AG09319 (cell line): ENCODE measurements around the gene CTIF.
"Not testable (repeated sequence)": the region's sequence is repeated elsewhere in the genome, so short reads cannot be mapped to it uniquely, and the experiment has no call there.

Experiments
- DNase-seq: peaks from one replicate; pipeline ENCODE4 v3.0.0-alpha.2; 2010; ENCODE audit warnings: low read depth; ENCODE audit errors: extremely low read depth
- TF ChIP-seq, protein P1 (sequence below): IDR thresholded peaks from 2 replicates; pipeline ENCODE4 v1.5.1; 2011; ENCODE audit warnings: low read depth, mild to moderate bottlenecking, inconsistent platforms, low read length, moderate library complexity

CTIF gene

GRCh38 chr18:48869591-48869990 is 330.8 kb downstream of the CTIF start:
- no peak for DNase-seq
- TF ChIP-seq, protein P1, sequence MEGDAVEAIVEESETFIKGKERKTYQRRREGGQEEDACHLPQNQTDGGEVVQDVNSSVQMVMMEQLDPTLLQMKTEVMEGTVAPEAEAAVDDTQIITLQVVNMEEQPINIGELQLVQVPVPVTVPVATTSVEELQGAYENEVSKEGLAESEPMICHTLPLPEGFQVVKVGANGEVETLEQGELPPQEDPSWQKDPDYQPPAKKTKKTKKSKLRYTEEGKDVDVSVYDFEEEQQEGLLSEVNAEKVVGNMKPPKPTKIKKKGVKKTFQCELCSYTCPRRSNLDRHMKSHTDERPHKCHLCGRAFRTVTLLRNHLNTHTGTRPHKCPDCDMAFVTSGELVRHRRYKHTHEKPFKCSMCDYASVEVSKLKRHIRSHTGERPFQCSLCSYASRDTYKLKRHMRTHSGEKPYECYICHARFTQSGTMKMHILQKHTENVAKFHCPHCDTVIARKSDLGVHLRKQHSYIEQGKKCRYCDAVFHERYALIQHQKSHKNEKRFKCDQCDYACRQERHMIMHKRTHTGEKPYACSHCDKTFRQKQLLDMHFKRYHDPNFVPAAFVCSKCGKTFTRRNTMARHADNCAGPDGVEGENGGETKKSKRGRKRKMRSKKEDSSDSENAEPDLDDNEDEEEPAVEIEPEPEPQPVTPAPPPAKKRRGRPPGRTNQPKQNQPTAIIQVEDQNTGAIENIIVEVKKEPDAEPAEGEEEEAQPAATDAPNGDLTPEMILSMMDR: no peak

DNA sequence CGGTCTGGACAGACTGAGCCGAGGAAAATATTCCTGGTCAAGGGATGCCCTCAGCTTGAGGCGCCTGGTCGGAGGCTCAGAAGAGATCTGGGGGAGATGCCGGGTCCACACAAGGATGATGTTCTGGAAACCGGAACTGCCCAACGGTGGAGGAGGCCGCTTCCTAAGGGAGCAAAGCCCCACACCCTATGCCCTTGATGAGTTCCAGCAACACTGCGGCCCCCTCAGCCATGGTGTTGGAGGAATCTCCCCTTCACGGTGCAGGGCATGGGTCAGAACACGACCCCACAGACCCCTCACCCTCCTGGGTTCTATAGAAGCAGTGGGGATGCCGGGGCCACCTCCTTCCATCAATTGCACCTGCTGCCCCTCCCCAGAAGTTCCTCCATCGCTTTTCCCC is 332.1 kb downstream of the CTIF start:
- not testable (repeated sequence) for DNase-seq

DNA sequence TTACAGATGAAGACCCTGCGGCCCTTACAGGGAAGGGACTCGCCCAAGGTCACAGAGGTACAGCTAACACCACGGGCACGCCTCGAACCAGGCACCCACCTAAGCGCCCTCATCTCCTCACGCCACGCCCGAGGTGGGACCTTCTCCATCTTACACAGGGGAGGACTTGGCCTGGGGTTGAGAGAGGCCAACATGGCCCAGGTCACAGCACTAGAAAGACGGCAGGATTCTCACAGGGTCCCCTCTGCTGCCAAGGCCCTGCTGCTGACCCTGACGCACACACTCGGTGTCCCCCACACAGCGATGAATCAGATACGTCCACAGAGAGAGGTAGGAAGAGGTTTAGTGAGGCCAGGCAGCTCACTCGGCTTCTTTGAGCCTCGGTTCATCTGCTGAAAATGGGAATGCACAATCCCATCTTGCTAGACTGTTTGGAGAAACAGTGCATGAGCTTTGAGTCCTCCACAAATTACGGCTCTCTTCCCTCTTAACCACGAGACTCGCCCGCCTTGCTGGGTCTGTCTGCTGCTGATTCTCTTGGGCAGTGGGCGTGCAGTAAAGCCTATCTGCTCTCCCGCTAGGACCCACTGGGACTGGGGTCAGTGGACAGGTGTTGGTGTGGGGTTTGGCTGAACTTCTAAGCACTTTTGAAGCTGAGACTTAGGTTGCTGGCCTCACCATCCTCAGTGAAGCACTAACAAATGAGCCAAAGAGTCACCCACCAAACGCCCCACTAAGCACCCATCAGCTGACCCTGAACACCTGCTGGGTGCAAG is 332.7 kb downstream of the CTIF start:
- DNase-seq: no peak
- TF ChIP-seq, protein P1: no peak

DNA sequence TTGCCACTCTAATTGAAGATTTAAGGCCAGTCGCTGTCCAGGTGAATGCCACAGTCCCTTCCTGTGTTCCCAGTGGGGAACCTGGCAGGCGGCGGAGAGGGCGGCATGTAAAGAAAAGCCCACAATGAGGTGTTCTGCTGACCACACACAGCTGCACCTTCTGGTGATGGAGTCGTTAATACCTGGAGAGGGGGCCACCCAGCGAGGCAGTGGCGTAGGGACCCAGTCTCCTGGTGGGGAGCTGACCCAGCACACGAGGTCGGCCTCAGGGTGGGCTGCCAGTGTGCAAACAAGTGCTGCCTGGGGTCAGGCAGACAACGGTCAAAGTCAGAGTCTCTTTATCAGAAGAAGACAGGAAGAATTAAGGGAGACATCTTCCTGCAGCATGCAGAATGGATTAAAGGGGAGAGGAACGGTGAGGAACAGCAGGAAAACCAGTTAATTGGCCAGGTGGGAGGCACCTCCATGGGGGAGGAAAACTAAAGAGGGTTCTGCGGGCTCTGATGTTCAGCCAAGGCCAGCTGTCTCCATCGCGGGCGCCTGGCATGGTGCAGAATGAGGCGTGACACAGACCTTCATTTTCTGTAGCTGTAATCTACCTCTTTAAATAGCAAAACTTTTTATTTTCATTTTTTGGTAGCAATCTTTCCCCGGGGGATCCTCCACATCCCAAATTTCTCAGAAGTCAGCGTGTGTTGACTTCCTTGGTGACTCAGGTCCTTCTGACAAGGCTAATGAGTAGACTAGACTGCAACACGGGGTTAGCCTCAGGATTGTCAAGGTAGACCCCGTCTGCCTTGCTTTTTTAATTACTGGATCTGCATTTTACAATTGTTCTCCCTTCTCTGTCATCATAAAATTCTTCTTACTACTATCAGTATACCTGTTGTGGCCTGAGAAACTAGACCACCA is 333.7 kb downstream of the CTIF start:
- no peak for DNase-seq

DNA sequence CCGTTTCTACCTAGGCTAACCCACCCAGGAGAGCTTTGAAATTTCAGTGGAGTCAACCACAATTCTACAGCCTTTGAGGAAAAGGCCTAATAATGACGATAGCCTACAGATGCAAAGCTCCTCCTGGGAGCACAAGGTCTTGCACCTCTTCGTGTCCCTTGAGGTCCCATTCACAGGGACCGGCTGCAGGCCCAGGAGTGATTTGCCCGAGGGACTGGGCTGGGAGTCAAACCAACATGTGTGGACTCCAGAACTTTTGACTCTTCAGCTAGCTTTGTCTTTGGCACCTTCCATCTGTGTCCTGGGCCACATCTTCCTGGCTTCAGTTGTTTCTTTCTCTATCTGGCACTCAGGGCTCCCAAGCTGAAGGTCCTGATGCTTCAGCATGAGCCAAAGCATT is 335.4 kb downstream of the CTIF start:
- TF ChIP-seq, protein P1: no peak
- DNase-seq: no peak

More for the DNA sequence above, 333.7 kb downstream of the CTIF start:
- TF ChIP-seq, protein P1: no peak

DNA sequence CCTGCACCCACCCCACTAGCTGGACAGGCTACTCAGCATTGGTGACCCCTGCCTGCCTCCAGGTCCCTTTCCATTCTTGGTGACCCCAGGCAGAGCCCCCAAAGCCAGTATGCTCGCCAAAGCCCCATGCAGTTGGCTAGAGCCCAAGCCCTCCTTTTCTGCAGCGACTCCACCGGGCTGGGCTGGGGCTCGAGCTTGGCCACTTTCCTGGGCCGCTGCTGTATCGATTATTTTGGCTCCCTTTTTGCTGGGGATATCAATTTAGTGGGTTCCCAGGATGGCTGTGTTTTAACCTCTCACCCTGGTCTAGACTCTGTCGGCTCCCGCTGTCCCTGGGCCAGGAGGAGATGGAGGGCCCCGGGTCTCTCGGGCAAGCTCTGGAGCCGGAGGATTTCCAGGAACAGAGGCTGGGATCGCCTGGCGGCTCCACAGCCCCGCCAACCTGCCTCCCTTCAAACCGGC is 335.9 kb downstream of the CTIF start:
- no peak for DNase-seq
- TF ChIP-seq, protein P1: no peak

DNA sequence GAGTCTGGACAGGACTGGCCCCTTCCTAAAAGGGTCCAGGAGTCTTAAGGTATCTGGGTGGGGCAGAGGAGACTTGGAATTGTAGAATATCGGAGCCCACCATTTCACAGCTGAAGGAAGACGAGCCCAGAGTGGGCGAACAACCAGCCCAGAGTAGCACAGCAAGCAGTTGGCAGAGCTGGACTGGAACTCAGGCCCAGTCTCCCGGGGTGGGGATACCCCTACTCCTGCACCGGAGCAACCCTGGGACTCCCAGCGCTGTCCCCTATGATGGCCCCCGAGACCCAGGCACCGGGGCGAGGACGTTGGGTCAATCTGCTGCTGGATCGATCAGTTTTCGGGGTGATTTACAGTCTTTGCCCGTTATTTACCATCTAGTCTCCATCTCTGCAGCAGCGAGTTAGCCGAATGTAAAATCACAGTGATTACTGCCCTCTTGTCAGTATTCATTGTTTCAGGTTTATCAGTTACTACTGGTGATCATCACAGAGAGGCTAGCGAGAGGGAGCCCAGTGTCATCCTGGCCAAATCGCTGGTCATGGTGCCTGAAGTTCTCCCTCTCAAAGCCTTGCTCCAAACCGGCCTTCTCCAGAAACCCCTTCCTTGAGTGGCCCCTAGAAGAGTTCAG is 336.6 kb downstream of the CTIF start:
- no peak for DNase-seq
- TF ChIP-seq, protein P1: no peak
